Measurements from ENCODE around the gene ZNF335.
"Not testable (repeated sequence)": the region's sequence is repeated elsewhere in the genome, so short reads cannot be mapped to it uniquely, and the experiment has no call there.

Gene ZNF335

DNA sequence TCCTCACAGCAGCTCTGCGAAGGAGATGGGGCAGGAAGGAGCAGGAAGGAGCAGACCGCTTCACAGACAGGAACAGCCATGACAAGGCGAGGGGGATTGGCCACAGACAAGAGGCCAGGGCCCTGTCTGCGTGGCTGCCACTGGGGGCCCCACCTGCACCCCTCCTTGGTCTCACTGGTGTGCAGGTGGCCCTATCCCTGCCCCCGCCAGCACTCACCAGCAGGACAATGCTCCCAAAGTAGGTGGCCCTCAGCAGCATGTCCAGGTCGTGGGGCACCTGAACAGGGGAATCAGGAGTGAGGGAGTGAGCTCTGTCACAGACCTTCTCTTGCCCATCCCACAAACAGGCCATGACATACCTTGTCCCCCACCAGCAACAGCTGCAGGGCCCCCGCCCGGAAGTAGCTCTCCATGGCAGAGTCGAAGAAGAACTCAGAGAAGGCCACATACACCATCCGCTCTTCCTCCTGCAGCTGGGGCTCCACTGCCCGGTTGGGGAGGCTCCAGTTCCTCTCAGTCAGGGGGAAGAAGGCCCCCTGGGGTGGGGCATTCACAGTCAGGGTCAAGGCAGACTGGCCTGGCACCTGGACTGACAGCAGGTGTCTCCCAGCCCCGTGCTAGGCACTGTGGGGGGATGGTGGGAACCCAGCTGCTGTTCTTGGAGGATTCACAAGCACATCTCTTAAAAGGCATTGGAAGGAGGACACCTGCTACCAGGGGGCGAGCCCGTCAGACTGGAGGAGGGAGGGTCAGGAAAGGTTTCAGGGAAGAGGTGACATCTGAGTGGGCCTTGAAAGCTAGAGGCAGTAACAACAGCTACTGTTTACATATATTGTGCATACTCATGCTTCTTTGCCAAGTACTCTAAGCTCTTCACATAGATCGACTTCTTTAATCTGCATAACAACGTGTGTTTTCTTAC lies 67.2 kb downstream of the ZNF335 start:
- no peak for TF ChIP-seq CTCF (IDR thresholded peaks at IDR 0.05; ENCODE audit: insufficient read depth, missing control alignments)
- FAIRE-seq: no peak

DNA sequence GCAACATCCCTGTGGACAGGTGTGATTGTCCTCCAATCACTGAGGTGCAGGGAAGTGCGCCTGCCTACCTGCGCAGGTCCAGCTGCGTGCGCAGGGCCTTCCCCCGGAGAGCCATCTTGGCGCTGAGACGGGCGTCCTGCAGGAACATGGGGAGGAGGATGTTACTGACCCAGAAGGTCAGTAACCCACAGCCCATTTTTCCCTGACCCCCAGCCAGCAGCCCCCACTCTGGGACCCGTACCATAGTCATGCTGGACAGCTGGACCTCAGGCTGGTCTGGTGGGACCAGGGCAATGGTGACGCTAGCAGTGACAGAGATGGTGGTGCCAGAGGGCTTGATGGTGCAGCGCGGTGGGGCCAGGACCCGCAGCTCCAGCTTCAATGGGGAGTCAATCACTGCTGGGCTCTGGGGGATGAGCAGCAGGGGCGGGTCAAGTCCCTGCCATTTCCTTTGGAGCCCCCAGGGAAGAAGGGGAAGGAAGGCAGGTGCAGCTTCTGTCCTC lies 69.8 kb downstream of the ZNF335 start:
- TF ChIP-seq CTCF (IDR thresholded peaks at IDR 0.05; ENCODE audit: insufficient read depth, missing control alignments): no peak
- no peak for FAIRE-seq

More for the DNA sequence above, 67.2 kb downstream of the ZNF335 start:
- DNase-seq (ENCODE audit: insufficient read length, low spot score): no peak

GRCh38 chr20:45901332-45901731 lies 70.7 kb downstream of the ZNF335 start:
- DNase-seq (ENCODE audit: insufficient read length, low spot score); FAIRE-seq: not testable (repeated sequence)

More for the DNA sequence above, 69.8 kb downstream of the ZNF335 start:
- no peak for DNase-seq (ENCODE audit: insufficient read length, low spot score)

GRCh38 chr20:45899046-45899835 lies 72.8 kb downstream of the ZNF335 start:
- TF ChIP-seq CTCF (IDR thresholded peaks at IDR 0.05; ENCODE audit: insufficient read depth, missing control alignments): no peak
- DNase-seq (ENCODE audit: insufficient read length, low spot score): no peak
- no peak for FAIRE-seq
